Hepatocyte (in vitro differentiated cells): ENCODE data around the gene TOX4. TPM values are rescaled to one million over a fixed set of nuclear protein-coding genes. Genes with fewer than 3 reads are reported as not detected.

Experiments
- DNase-seq: peaks from one replicate; pipeline ENCODE4 v3.0.0-alpha.2; 2016; ENCODE audit warnings: low spot score
- H2AFZ ChIP-seq: fragments of 200-600 bp; sonication (generic); 2 replicates; pipeline ENCODE4 v1.6.0; 2016; ENCODE audit warnings: antibody characterized with exemption, mild to moderate bottlenecking
- H3K27ac ChIP-seq: fragments of 200-600 bp; sonication (generic); 2 replicates; pipeline ENCODE4 v1.5.1; 2016; ENCODE audit warnings: mild to moderate bottlenecking
- H3K27me3 ChIP-seq: fragments of 200-600 bp; sonication (generic); 2 replicates; pipeline ENCODE4 v1.6.1; 2016
- H3K36me3 ChIP-seq: fragments of 200-600 bp; sonication (generic); replicated peaks from 2 replicates; pipeline ENCODE4 v1.5.1; 2016; ENCODE audit warnings: low read depth; ENCODE audit not compliant: insufficient read depth
- H3K4me1 ChIP-seq: fragments of 200-600 bp; sonication (generic); 2 replicates; pipeline ENCODE4 v1.5.1; 2016; ENCODE audit warnings: mild to moderate bottlenecking, moderate library complexity; ENCODE audit not compliant: insufficient read depth
- H3K4me2 ChIP-seq: fragments of 200-600 bp; sonication (generic); 2 replicates; pipeline ENCODE4 v1.6.0; 2016
- H3K4me3 ChIP-seq: fragments of 200-600 bp; sonication (generic); 2 replicates; pipeline ENCODE4 v1.5.1; 2016; ENCODE audit warnings: mild to moderate bottlenecking
- H3K79me2 ChIP-seq: fragments of 200-600 bp; sonication (generic); 2 replicates; pipeline ENCODE4 v1.6.0; 2017; ENCODE audit warnings: mild to moderate bottlenecking
- H3K9me2 ChIP-seq: fragments of 200-600 bp; sonication (generic); replicated peaks from 2 replicates; pipeline ENCODE4 v1.6.0; 2017; ENCODE audit warnings: mild to moderate bottlenecking; ENCODE audit not compliant: insufficient read depth
- H3K9me3 ChIP-seq: fragments of 200-600 bp; sonication (generic); 2 replicates; pipeline ENCODE4 v1.5.1; 2016; ENCODE audit warnings: low read depth, mild to moderate bottlenecking
- H4K20me1 ChIP-seq: fragments of 200-600 bp; sonication (generic); 2 replicates; pipeline ENCODE4 v1.6.0; 2016; ENCODE audit warnings: mild to moderate bottlenecking; ENCODE audit not compliant: insufficient read depth, poor library complexity, severe bottlenecking
- EZH2 ChIP-seq: fragments of 200-600 bp; sonication (generic); IDR thresholded peaks from 2 replicates; pipeline ENCODE4 v1.6.1; 2016; ENCODE audit warnings: antibody characterized with exemption, mild to moderate bottlenecking, borderline replicate concordance
- EZH2phosphoT487 ChIP-seq: fragments of 200-600 bp; sonication (generic); IDR thresholded peaks from one replicate; pipeline ENCODE4 v1.6.1; 2018; ENCODE audit warnings: antibody characterized with exemption, mild to moderate bottlenecking, low read depth, moderate library complexity; ENCODE audit not compliant: unreplicated experiment, severe bottlenecking
- WGBS: methylation state at CpG from one replicate; pipeline ENCODE4 v1.1.6; 2016; ENCODE audit warnings: low lambda C conversion rate; ENCODE audit errors: missing lambda C conversion rate; 5-methylcytosine and 5-hydroxymethylcytosine counted together
- polyA plus RNA-seq: library from polyadenylated mRNA; unstranded; fragments of >200 nt; fragmentation: Nextera tagmentation; extraction: Ambion mirVana; gene quantifications from 2 replicates; pipeline ENCODE4 v1.2.1, GENCODE V29; 2016
- total RNA-seq: library from RNA; depleted of rRNA; stranded (reverse); fragments of >200 nt; gene quantifications from 2 replicates; pipeline ENCODE4 v1.2.3, GENCODE V29; 2014
- TF ChIP-seq, protein P1 (sequence below): fragments of 200-600 bp; sonication (generic); IDR thresholded peaks from 2 replicates; pipeline ENCODE4 v1.5.1; 2016; ENCODE audit warnings: antibody characterized with exemption, mild to moderate bottlenecking; ENCODE audit not compliant: poor library complexity

The TOX4 gene
- total and polyA plus RNA-seq, 2 experiments from 2014 or later = 42.5 to 55.5 TPM

DNA sequence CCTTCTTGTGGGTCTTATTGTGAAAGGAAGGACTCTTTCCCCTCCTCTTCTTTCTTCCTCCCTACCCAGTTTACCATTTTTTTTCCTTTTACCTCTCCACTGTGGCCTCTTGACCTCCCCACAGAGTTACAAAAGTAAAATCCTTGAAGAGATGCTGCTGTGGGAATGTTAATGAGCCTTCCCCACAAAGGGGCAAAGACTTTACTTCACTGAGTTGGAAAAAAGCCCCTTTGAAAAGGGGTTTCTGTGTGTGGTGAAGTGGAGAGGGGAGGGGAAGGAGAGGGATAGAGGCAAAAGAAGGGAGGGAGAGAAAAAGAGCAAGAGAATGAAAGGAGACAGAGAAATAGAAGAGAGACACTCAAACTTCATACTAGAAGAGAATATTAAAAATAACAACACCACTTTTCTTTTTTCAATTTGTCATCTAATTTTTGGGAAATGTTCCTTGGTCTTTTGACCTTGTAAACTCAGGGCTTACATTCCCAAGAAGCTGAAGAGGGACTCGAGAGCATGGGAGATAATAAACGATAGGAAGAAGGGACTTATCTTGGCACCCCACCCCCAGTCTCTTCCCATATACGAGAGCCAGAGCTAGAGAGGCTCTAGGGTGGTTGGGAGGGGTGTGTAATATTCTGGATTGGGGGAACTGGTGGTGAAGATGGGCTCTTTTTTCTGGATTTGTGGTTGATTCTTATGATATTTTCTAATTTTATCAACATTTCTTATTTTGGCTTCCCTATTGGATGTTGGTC is 62.4 kb downstream of the TOX4 start:
- H3K9me2 ChIP-seq = no peaks in the 10 kb centered on the region
- H3K36me3 ChIP-seq = no peaks in the 10 kb centered on the region
- H3K9me3 ChIP-seq = no peaks in the 10 kb centered on the region
- H3K27ac ChIP-seq = no peak overlapping the region
- peaks cover 46% of the 10 kb centered on the region for H3K27me3 ChIP-seq
- H2AFZ ChIP-seq = no peak overlapping the region
- WGBS = 19% methylated on average over 3 of the region's 3 CpGs
- no peak overlapping the region for H3K4me3 ChIP-seq
- H3K4me2 ChIP-seq = no peak overlapping the region
- no peak for DNase-seq
- TF ChIP-seq, protein P1, sequence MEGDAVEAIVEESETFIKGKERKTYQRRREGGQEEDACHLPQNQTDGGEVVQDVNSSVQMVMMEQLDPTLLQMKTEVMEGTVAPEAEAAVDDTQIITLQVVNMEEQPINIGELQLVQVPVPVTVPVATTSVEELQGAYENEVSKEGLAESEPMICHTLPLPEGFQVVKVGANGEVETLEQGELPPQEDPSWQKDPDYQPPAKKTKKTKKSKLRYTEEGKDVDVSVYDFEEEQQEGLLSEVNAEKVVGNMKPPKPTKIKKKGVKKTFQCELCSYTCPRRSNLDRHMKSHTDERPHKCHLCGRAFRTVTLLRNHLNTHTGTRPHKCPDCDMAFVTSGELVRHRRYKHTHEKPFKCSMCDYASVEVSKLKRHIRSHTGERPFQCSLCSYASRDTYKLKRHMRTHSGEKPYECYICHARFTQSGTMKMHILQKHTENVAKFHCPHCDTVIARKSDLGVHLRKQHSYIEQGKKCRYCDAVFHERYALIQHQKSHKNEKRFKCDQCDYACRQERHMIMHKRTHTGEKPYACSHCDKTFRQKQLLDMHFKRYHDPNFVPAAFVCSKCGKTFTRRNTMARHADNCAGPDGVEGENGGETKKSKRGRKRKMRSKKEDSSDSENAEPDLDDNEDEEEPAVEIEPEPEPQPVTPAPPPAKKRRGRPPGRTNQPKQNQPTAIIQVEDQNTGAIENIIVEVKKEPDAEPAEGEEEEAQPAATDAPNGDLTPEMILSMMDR = no peak
- TF ChIP-seq EZH2 = no peak
- TF ChIP-seq EZH2phosphoT487 = no peak
- H4K20me1 ChIP-seq = no peaks in the 10 kb centered on the region
- no peaks in the 10 kb centered on the region for H3K79me2 ChIP-seq
- H3K4me1 ChIP-seq = peaks cover 11% of the 10 kb centered on the region

DNA sequence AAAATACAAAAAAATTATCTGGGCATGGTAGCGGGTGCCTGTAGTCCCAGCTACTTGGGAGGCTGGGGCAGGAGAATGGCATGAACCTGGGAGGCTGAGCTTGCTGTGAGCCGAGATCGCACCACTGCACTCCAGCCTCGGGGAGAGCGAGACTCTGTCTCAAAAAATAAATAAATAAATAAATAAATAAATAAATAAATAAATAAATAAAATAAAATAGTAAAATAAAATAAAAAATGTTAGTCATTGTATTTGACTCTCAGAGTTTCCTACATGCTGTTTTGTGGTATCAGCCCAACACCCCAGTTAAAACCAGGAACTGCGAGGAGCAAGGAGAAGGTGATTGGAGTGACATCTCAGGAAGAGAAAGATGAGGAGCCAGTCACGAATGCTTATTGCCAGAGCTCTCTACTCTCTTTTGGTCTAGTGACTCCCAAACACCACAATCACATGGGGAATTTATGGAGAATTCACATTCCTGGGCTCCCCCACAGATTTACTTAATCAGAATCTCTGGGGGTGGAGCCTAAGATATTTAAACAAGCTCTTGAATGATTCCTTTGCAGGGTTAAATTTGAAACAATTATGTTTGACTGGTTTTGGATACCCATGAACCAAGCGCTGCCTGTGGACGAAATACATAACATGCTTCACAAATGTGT is 64.5 kb downstream of the TOX4 start:
- no peak for DNase-seq
- TF ChIP-seq EZH2phosphoT487 = no peak
- no peak for TF ChIP-seq EZH2
- TF ChIP-seq, protein P1 = no peak
- no peak overlapping the region for H3K4me2 ChIP-seq
- no peaks in the 10 kb centered on the region for H3K9me3 ChIP-seq
- H3K79me2 ChIP-seq = no peaks in the 10 kb centered on the region
- no peak overlapping the region for H3K4me3 ChIP-seq
- H3K9me2 ChIP-seq = no peaks in the 10 kb centered on the region
- H3K27ac ChIP-seq = no peak overlapping the region
- H3K36me3 ChIP-seq = no peaks in the 10 kb centered on the region
- peaks cover 5% of the 10 kb centered on the region for H3K4me1 ChIP-seq
- H3K27me3 ChIP-seq = peaks cover 24% of the 10 kb centered on the region
- WGBS = 89% methylated on average over 9 of the region's 9 CpGs
- no peak overlapping the region for H2AFZ ChIP-seq
- no peaks in the 10 kb centered on the region for H4K20me1 ChIP-seq

DNA sequence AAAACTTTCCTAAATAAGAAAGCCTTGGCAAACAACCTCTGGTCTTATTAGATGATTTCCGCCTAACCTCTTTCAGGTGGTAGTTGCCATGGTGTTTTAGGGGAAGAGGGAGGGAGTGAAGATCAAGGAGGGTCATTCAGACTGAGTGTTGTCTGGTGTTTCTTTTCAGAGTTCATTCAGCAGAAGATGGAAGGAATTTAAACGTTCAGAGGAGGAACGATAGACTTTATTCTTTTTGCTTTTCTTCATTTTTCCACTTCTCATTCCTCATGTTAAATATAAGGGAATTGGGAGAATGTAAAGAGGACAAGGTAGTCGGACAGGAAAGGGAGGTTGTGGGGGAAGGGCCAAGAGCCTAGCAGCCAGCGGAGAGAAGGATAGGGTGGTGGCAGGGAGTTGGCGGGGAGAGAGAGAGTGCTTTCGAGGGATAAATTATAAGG is 66.5 kb downstream of the TOX4 start:
- Histone ChIP-seq H3K9me2 (no peaks in the 10 kb centered on the region), H4K20me1 (no peaks in the 10 kb centered on the region), H3K4me2 (no peak overlapping the region), H3K4me1 (no peaks in the 10 kb centered on the region), H3K27me3 (peaks cover 10% of the 10 kb centered on the region), H3K4me3 (no peak overlapping the region), H3K79me2 (no peaks in the 10 kb centered on the region), H3K9me3 (no peaks in the 10 kb centered on the region), H2AFZ (no peak overlapping the region), H3K27ac (no peak overlapping the region), H3K36me3 (no peaks in the 10 kb centered on the region)
- no peak for DNase-seq
- TF ChIP-seq EZH2phosphoT487 (no peak), EZH2 (no peak)
- TF ChIP-seq, protein P1 = no peak
- WGBS = 23% methylated on average over 7 of the region's 7 CpGs
